ENCODE data around the gene DUSP18. TPM values are rescaled to one million over a fixed set of nuclear protein-coding genes. Genes with fewer than 3 reads are reported as not detected.

Gene DUSP18
- polyA plus RNA-seq, 2 of the 4 experiments (the other 2 are of a cell fraction) = 3.4 to 7.2 TPM

DNA sequence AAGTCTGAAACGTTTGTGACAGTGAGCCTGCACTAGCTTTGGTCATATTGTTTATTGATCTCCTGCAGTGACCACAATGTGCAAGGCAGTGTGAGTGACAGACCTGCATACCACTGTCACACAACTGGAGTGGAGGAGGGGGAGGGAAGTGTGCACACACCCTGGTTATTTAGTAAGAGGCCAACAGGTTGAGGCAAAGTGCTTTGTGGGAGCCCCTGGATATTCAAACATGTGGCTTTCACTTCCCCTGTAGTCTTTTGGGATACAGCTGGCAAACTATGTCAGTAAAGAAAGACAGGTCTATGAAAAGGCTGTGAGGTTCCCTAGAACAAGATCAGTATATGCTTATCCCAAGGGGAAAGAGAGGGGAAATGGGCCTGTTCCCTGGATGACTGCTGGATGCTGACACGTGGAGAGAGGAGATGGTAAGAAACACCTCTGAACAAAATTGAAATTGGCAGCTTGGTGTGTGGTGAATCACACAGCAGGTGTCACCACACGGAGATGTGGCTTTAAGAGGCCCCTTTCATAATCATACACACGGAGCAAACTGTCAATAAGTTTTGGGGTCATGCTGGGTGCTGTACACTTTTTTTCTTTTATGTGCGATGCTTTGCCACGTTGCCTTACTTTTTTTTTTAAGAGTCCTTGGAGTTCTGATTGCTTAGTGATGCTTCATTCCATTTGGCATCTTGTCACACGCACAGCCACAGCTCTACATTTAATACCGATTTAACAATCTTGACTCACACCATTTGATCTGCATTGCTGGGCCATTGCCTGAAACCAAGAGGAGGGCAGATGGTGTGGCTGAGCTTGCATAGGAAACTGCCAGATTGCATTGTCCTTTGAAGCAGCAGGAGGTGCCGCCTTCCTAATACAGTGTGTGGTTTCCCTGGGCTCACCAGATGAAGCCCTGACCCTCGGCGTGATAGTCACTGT is 38.3 kb upstream of the DUSP18 start:
- no peak for FAIRE-seq
- H3K9me3 ChIP-seq = no peaks in the 10 kb centered on the region
- H3K4me1 ChIP-seq = peaks cover 7% of the 10 kb centered on the region; the same call in 2 of the 3 replicates
- CTCF ChIA-PET = interaction anchor here (0.6 kb wide), 1 partner anchor 355 kb away, joined by 3 read pairs; no protein-coding TSS in a partner anchor
- ATAC-seq = no peak
- H3K4me3 ChIP-seq = no peak overlapping the region
- no peak for TF ChIP-seq E2F6 (IDR thresholded peaks at IDR 0.05; ENCODE audit: borderline replicate concordance, low read depth)
- no peak for TF ChIP-seq FOSL2 (IDR thresholded peaks at IDR 0.05)
- no peak for TF ChIP-seq FOSL2 (CRISPR knock-in tag; IDR thresholded peaks at IDR 0.05)
- TF ChIP-seq MAZ (IDR thresholded peaks at IDR 0.05; ENCODE audit: borderline replicate concordance, low read depth, low read length) = no peak
- no peak for TF ChIP-seq HOXB13 (CRISPR knock-in tag; IDR thresholded peaks at IDR 0.05; ENCODE audit: low read depth)
- TF ChIP-seq HOXA7 (CRISPR knock-in tag; IDR thresholded peaks at IDR 0.05) = no peak
- TF ChIP-seq ZSCAN20 (CRISPR knock-in tag; IDR thresholded peaks at IDR 0.05) = no peak
- 60% methylated on average over 11 of the region's 11 CpGs for WGBS (ENCODE audit: missing lambda C conversion rate)
- H3K4me2 ChIP-seq = no peak overlapping the region
- POLR2A ChIA-PET = no interaction called here
- no peak for DNase-seq (ENCODE audit: low read depth in 1 of 2, low spot score in 1 of 2)
- H3K27ac ChIP-seq = no peak overlapping the region

DNA sequence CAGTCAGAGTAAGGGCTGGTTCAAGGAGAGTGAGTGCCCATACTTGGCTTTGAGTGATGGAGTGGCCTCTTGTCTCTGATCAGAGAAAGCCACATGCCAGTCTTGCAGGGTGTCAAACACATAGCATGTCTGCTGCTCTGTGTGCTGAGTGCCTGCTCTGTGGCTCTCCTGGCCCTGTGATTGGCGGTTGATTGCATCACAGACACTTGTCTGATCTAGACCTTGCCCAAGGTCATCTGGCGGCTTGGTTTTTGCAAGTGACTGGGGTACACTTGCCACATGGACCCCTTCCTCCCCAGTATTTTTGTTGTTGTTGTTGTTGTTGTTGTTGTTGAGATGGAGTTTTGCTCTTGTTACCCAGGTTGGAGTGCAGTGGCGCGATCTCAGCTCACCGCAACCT is 37.3 kb upstream of the DUSP18 start:
- POLR2A ChIA-PET = no interaction called here
- no peak for DNase-seq (ENCODE audit: low read depth in 1 of 2, low spot score in 1 of 2)

More for the DNA sequence above, 37.3 kb upstream of the DUSP18 start:
- no peak overlapping the region for H3K4me2 ChIP-seq
- FAIRE-seq (no peak), ATAC-seq (no peak)
- TF ChIP-seq ZSCAN20 (CRISPR knock-in tag; IDR thresholded peaks at IDR 0.05) = no peak
- TF ChIP-seq RARB (CRISPR knock-in tag; IDR thresholded peaks at IDR 0.05) = no peak
- TF ChIP-seq GATA3 (IDR thresholded peaks at IDR 0.05; ENCODE audit: borderline replicate concordance) = no peak
- TF ChIP-seq FOSL2 (IDR thresholded peaks at IDR 0.05) = no peak
- TF ChIP-seq FOSL2 (CRISPR knock-in tag; IDR thresholded peaks at IDR 0.05) = no peak
- TF ChIP-seq ZC3H11A (IDR thresholded peaks at IDR 0.05) = no peak
- TF ChIP-seq HOXB5 (CRISPR knock-in tag; IDR thresholded peaks at IDR 0.05) = no peak
- TF ChIP-seq KDM1A (IDR thresholded peaks at IDR 0.05; ENCODE audit: low read depth) = no peak
- no peak for TF ChIP-seq CHD2 (IDR thresholded peaks at IDR 0.05; ENCODE audit: low read length, partially characterized antibody)
- no peak for TF ChIP-seq BHLHE40 (IDR thresholded peaks at IDR 0.05; ENCODE audit: low read depth, low read length)
- no peak for TF ChIP-seq MAX (IDR thresholded peaks at IDR 0.05)
- TF ChIP-seq ZNF302 (CRISPR knock-in tag; IDR thresholded peaks at IDR 0.05) = no peak
- TF ChIP-seq, protein P1, sequence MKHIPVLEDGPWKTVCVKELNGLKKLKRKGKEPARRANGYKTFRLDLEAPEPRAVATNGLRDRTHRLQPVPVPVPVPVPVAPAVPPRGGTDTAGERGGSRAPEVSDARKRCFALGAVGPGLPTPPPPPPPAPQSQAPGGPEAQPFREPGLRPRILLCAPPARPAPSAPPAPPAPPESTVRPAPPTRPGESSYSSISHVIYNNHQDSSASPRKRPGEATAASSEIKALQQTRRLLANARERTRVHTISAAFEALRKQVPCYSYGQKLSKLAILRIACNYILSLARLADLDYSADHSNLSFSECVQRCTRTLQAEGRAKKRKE (CRISPR knock-in tag; IDR thresholded peaks at IDR 0.05; ENCODE audit: low read depth) = no peak
- TF ChIP-seq USF2 (IDR thresholded peaks at IDR 0.05) = no peak
- no peak for TF ChIP-seq RNF2 (IDR thresholded peaks at IDR 0.05; ENCODE audit: borderline replicate concordance, low read depth)
- TF ChIP-seq ELK1 (IDR thresholded peaks at IDR 0.05; ENCODE audit: low read depth, low read length) = no peak
- TF ChIP-seq ESRRA (IDR thresholded peaks at IDR 0.05; ENCODE audit: borderline replicate concordance, low read length) = no peak
- no peak for TF ChIP-seq CBX2 (IDR thresholded peaks at IDR 0.05; ENCODE audit: borderline replicate concordance, low read depth)
- TF ChIP-seq RFX5 (IDR thresholded peaks at IDR 0.05) = no peak
- no peak for TF ChIP-seq NR3C1 (IDR thresholded peaks at IDR 0.05)
- H3K9me3 ChIP-seq = no peaks in the 10 kb centered on the region
- 93% methylated on average over 5 of the region's 5 CpGs for WGBS (ENCODE audit: missing lambda C conversion rate)
- H3K4me3 ChIP-seq = no peak overlapping the region
- H3K4me1 ChIP-seq = peaks cover 7% of the 10 kb centered on the region; the same call in 2 of the 3 replicates
- H3K27ac ChIP-seq = no peak overlapping the region
- CTCF ChIA-PET = no interaction called here

All from A549 (cell line).